HepG2 (cell line): ENCODE data around the gene CHID1. TPM values are rescaled to one million over a fixed set of nuclear protein-coding genes. Genes with fewer than 3 reads are reported as not detected.

Source experiments
- ATAC-seq: fragments of 200-7000 bp; cut with Tn5 transposase; 3 replicates; pipeline ENCODE4 v1.9.1; 2020; ENCODE audit warnings: mild to moderate bottlenecking, moderate library complexity
- BruUV-seq: library from RNA; stranded (reverse); fragments of 400-500 nt; replicated peaks from 2 replicates; lab custom pipeline; 2021; lab: Mats Ljungman, UMichigan
- CTCF ChIA-PET: fragments of 300-600 bp; formaldehyde crosslinking; extraction: SDS; loops from one replicate; lab custom pipeline; 2021; ENCODE audit warnings: low total read pairs, inconsistent platforms, low intra/inter-chr PET ratio; lab: Yijun Ruan, JAX
- POLR2A ChIA-PET: fragments of 350-600 bp; sonication (Branson Sonifier 250); formaldehyde crosslinking; loops from one replicate; lab custom pipeline; 2020; ENCODE audit warnings: antibody characterized with exemption, inconsistent platforms; lab: Yijun Ruan, JAX
- DNase-seq: peaks from one replicate; pipeline ENCODE4 v3.0.0-alpha.2; 2015; ENCODE audit warnings: low spot score
- FAIRE-seq: peaks from 3 replicates; lab custom pipeline; 2011; peaks lifted over from hg19 to GRCh38; lab: Jason Lieb, UNC
- H2AFZ ChIP-seq: one replicate; pipeline ENCODE4 v1.6.1; 2011; ENCODE audit warnings: low read length, inconsistent platforms
- H3K27ac ChIP-seq: fragments of 300-600 bp; 3 replicates; pipeline ENCODE4 v1.8.0; 2011; ENCODE audit warnings: mixed run types, mild to moderate bottlenecking, mixed read lengths, low read length, inconsistent platforms; ENCODE audit not compliant: insufficient read depth; ENCODE audit errors: extremely low read length
- H3K27me3 ChIP-seq, 2 experiments: fragments of 200-600 bp in 1 of 2; 2 replicates in 1 of 2; 3 replicates in 1 of 2; pipeline versions ENCODE4 v1.6.0 to v1.8.0; 2011; ENCODE audit warnings: low read length in 2 of 2, mild to moderate bottlenecking in 2 of 2, moderate library complexity in 2 of 2, inconsistent platforms in 1 of 2; ENCODE audit not compliant: insufficient read depth in 2 of 2, control insufficient read depth in 1 of 2
- H3K36me3 ChIP-seq, 2 experiments: fragments of 200-600 bp in 1 of 2; replicated peaks in 1 of 2; 2 replicates in 1 of 2; 3 replicates in 1 of 2; pipeline versions ENCODE4 v1.5.1 to v1.8.0; 2011; ENCODE audit warnings: low read length in 2 of 2, inconsistent platforms in 1 of 2; ENCODE audit not compliant: insufficient read depth in 2 of 2, control insufficient read depth in 1 of 2
- H3K4me1 ChIP-seq: 2 replicates; pipeline ENCODE4 v1.5.1; 2012; ENCODE audit warnings: low read length, inconsistent platforms; ENCODE audit not compliant: insufficient read depth
- H3K4me2 ChIP-seq: 2 replicates; pipeline ENCODE4 v1.6.0; 2011; ENCODE audit warnings: low read depth, low read length, inconsistent platforms
- H3K4me3 ChIP-seq, 3 experiments: fragments of 200-600 bp in 1 of 3; sonication (generic), shearing (Covaris generic) in 1 of 3; replicated peaks in 1 of 3; 2 replicates each; pipeline ENCODE4 v1.5.1; 2011 to 2016; ENCODE audit warnings: low read length in 3 of 3, inconsistent platforms in 2 of 3, low read depth in 2 of 3, mild to moderate bottlenecking in 2 of 3, control low read depth in 1 of 3, mixed read lengths in 1 of 3; ENCODE audit not compliant: insufficient read depth in 1 of 3
- H3K79me2 ChIP-seq: one replicate; pipeline ENCODE4 v1.6.1; 2011; ENCODE audit warnings: low read length, inconsistent platforms; ENCODE audit not compliant: insufficient read depth
- H3K9ac ChIP-seq: 2 replicates; pipeline ENCODE4 v1.6.0; 2011; ENCODE audit warnings: mild to moderate bottlenecking, low read depth, low read length, inconsistent platforms; ENCODE audit not compliant: insufficient read depth
- H3K9me3 ChIP-seq: 2 replicates; pipeline ENCODE4 v1.5.1; 2012; ENCODE audit warnings: mild to moderate bottlenecking, low read length
- H4K20me1 ChIP-seq: 2 replicates; pipeline ENCODE4 v1.6.0; 2011; ENCODE audit warnings: inconsistent platforms, mild to moderate bottlenecking, low read length, moderate library complexity; ENCODE audit not compliant: insufficient read depth
- REPIN1 ChIP-seq: sonication (generic); formaldehyde crosslinking; IDR thresholded peaks from 2 replicates; pipeline ENCODE4 v1.8.0; 2022; ENCODE audit warnings: missing genetic modification reagents, low read depth, mild to moderate bottlenecking, borderline replicate concordance
- ZFP1 ChIP-seq: IDR thresholded peaks from 2 replicates; pipeline ENCODE4 v1.6.1; 2016
- ZNF251 ChIP-seq: sonication (generic); formaldehyde crosslinking; IDR thresholded peaks from 2 replicates; pipeline ENCODE4 v1.9.0; 2021; ENCODE audit warnings: mild to moderate bottlenecking, missing genetic modification reagents
- ZSCAN22 ChIP-seq: sonication (generic); formaldehyde crosslinking; IDR thresholded peaks from 2 replicates; pipeline ENCODE4 v1.4.0; 2020; ENCODE audit warnings: mild to moderate bottlenecking, missing genetic modification reagents
- WGBS: methylation state at CpG from one replicate; pipeline ENCODE4 v1.1.6; 2017; ENCODE audit warnings: low lambda C conversion rate; 5-methylcytosine and 5-hydroxymethylcytosine counted together
- in situ Hi-C: cut with HindIII; loops from 2 replicates; pipeline ENCODE4 v1.10.0; 2017; ENCODE audit warnings: low pct_unique_long_range_greater_than_20kb; ENCODE audit not compliant: extremely low pct_ligation_motif_present
- intact Hi-C: fragments of 100-400 bp; cut with micrococcal nuclease; formaldehyde crosslinking; loops from one replicate; pipeline ENCODE4 v1.10.0; 2022; ENCODE audit not compliant: unreplicated experiment
- polyA plus RNA-seq, 8 experiments: library from polyadenylated mRNA; depleted of rRNA in 3 of 8; stranded (reverse) in 7 of 8; unstranded in 1 of 8; fragments of >200 nt; fragmentation: Illumina TruSeq in 4 of 8; extraction: Trizol in 4 of 8; gene quantifications; 2 replicates each; pipeline versions ENCODE4 v1.2.1 to v1.2.3, GENCODE V29; 2011 to 2016; ENCODE audit warnings: low read depth in 4 of 8, missing spikeins in 1 of 8, mixed read lengths in 1 of 8; ENCODE audit not compliant: insufficient read depth in 1 of 8
- total RNA-seq, 5 experiments: library from RNA; depleted of rRNA; stranded (reverse); fragments of >200 nt; fragmentation: Illumina TruSeq; extraction: Trizol; gene quantifications; 2 replicates each; pipeline ENCODE4 v1.2.3, GENCODE V29; 2016; ENCODE audit warnings: low read depth in 1 of 5
- TF ChIP-seq, protein P1 (sequence below): IDR thresholded peaks from 2 replicates; pipeline ENCODE4 v1.6.1; 2016; ENCODE audit warnings: low read depth
- TF ChIP-seq, protein P2 (sequence below): sonication (generic); formaldehyde crosslinking; conservative IDR thresholded peaks from 2 replicates; pipeline ENCODE4 v1.8.0; 2022; ENCODE audit warnings: missing genetic modification reagents

Gene CHID1
- total and polyA plus RNA-seq, 2 of the 13 experiments (the other 11 are each of a cell fraction or from before 2014, with no cell fraction given), result 65.1 to 93.6 TPM

DNA sequence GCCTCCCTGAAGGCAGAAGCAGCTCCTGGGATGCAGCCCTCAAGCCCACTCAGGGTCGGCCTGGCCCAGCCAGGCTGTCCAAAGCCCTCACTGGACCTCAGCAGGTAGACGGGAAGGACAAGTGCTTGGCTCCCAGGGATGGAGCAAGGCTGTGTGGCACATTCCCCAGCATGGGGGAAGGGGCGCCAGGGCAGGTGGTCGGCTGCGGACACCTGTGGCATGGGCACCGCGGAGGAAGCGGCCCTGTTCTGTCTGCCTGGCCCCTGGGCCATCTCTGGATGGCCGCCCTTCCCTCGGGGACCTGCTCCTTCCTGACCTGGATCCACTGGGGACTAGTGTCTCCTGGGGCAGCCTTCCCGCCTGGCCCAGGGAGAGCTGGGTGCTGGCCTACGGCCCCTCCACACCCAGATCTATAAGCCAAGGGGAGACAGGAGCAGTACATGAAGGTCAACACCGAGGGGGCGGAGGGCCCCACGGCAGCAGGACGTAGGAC lies 26.0 kb downstream of the CHID1 start:
- peaks cover 11 to 25% of the 10 kb centered on the region in 2 experiments; a peak in 4 of 5 replicates for H3K36me3 ChIP-seq
- no peaks in the 10 kb centered on the region for H3K4me1 ChIP-seq
- TF ChIP-seq, protein P1, sequence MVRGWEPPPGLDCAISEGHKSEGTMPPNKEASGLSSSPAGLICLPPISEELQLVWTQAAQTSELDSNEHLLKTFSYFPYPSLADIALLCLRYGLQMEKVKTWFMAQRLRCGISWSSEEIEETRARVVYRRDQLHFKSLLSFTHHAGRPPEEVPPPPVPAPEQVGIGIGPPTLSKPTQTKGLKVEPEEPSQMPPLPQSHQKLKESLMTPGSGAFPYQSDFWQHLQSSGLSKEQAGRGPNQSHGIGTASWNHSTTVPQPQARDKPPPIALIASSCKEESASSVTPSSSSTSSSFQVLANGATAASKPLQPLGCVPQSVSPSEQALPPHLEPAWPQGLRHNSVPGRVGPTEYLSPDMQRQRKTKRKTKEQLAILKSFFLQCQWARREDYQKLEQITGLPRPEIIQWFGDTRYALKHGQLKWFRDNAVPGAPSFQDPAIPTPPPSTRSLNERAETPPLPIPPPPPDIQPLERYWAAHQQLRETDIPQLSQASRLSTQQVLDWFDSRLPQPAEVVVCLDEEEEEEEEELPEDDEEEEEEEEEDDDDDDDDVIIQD (CRISPR knock-in tag), result no peak
- no peak for TF ChIP-seq ZNF251 (CRISPR knock-in tag)
- TF ChIP-seq, protein P2, sequence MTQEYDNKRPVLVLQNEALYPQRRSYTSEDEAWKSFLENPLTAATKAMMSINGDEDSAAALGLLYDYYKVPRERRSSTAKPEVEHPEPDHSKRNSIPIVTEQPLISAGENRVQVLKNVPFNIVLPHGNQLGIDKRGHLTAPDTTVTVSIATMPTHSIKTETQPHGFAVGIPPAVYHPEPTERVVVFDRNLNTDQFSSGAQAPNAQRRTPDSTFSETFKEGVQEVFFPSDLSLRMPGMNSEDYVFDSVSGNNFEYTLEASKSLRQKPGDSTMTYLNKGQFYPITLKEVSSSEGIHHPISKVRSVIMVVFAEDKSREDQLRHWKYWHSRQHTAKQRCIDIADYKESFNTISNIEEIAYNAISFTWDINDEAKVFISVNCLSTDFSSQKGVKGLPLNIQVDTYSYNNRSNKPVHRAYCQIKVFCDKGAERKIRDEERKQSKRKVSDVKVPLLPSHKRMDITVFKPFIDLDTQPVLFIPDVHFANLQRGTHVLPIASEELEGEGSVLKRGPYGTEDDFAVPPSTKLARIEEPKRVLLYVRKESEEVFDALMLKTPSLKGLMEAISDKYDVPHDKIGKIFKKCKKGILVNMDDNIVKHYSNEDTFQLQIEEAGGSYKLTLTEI (CRISPR knock-in tag), result no peak
- no peak for TF ChIP-seq ZSCAN22 (CRISPR knock-in tag)
- no peak for TF ChIP-seq REPIN1 (CRISPR knock-in tag)
- TF ChIP-seq ZFP1 (CRISPR knock-in tag), result no peak
- no peak overlapping the region for H2AFZ ChIP-seq
- WGBS, result 75% methylated on average over 7 of the region's 16 CpGs
- no peak for FAIRE-seq
- no peaks in the 10 kb centered on the region for H4K20me1 ChIP-seq
- no peaks in the 10 kb centered on the region for H3K79me2 ChIP-seq
- H3K4me3 ChIP-seq, result no peak overlapping the region
- no peaks in the 10 kb centered on the region for H3K27me3 ChIP-seq
- BruUV-seq, result no TSS peak
- no peaks in the 10 kb centered on the region for H3K9me3 ChIP-seq
- CTCF ChIA-PET, result no interaction called here
- DNase-seq, result no peak
- no peak overlapping the region for H3K9ac ChIP-seq
- no peak overlapping the region for H3K27ac ChIP-seq
- no peak overlapping the region for H3K4me2 ChIP-seq
- POLR2A ChIA-PET, result no interaction called here
- in situ Hi-C loops (loop anchor here (10.0 kb wide), 1 partner anchor 170 kb away; no protein-coding TSS in a partner anchor), intact Hi-C loops (no loop called here)
- no peak for ATAC-seq
